ENCODE results near the gene LSMEM2. TPM values are rescaled to one million over a fixed set of nuclear protein-coding genes. Genes with fewer than 3 reads are reported as not detected.
"Not testable (repeated sequence)": the region's sequence is repeated elsewhere in the genome, so short reads cannot be mapped to it uniquely, and the experiment has no call there.

LSMEM2 gene
- total RNA-seq, 1 donor from 2014 or later: not detected

GRCh38 chr3:50297896-50298725, 19.2 kb downstream of the LSMEM2 start:
- DNase-seq (ENCODE audit: low read depth in 2 of 2): no peak

GRCh38 chr3:50298836-50299637, 20.1 kb downstream of the LSMEM2 start, which contains the start of the genes HYAL3 and NAA80:
Gene HYAL3 (minus strand): TSS chr3:50299405. CDS start chr3:50295602, 3,803 bp downstream.
Gene NAA80 (minus strand): TSS chr3:50299405. CDS start chr3:50297463, 1,942 bp downstream.
- DNase-seq (ENCODE audit: low read depth in 2 of 2): peak; percentile 100

- no peak for DNase-seq (ENCODE audit: low read depth in 2 of 2)
Observed at GRCh38 chr3:50299638-50299928, 20.7 kb downstream of the LSMEM2 start.

- DNase-seq (ENCODE audit: low read depth in 2 of 2): peak; percentile 48 to 73
Observed at GRCh38 chr3:50299929-50300680, 21.2 kb downstream of the LSMEM2 start.

GRCh38 chr3:50300681-50301254, 21.9 kb downstream of the LSMEM2 start:
- DNase-seq (ENCODE audit: low read depth in 2 of 2): no peak

GRCh38 chr3:50302095-50303012, 23.5 kb downstream of the LSMEM2 start:
- no peak for DNase-seq (ENCODE audit: low read depth in 2 of 2)

GRCh38 chr3:50303013-50303815, 24.3 kb downstream of the LSMEM2 start, which contains the start of gene HYAL1:
Gene HYAL1 (minus strand): TSS chr3:50303574. CDS start chr3:50302956, 618 bp downstream.
- DNase-seq (ENCODE audit: low read depth in 2 of 2): peak; percentile 41 to 71

GRCh38 chr3:50304601-50305000, 25.7 kb downstream of the LSMEM2 start:
- DNase-seq (ENCODE audit: low read depth in 2 of 2): no peak

- not testable (repeated sequence) for DNase-seq (ENCODE audit: low read depth in 2 of 2)
Observed at GRCh38 chr3:50312041-50312440, 33.2 kb downstream of the LSMEM2 start.

- DNase-seq (ENCODE audit: low read depth in 2 of 2): no peak
Observed at GRCh38 chr3:50314342-50314741, 35.5 kb downstream of the LSMEM2 start.

GRCh38 chr3:50314816-50315215, 35.9 kb downstream of the LSMEM2 start:
- DNase-seq (ENCODE audit: low read depth in 2 of 2): no peak

GRCh38 chr3:50316657-50317242, 37.9 kb downstream of the LSMEM2 start:
- peak in 1 of 2 donors; percentile 85 for DNase-seq (ENCODE audit: low read depth in 2 of 2)

GRCh38 chr3:50317300-50317699, 38.4 kb downstream of the LSMEM2 start:
- no peak for DNase-seq (ENCODE audit: low read depth in 2 of 2)

- DNase-seq (ENCODE audit: low read depth in 2 of 2): no peak
Observed at GRCh38 chr3:50318163-50318562, 39.3 kb downstream of the LSMEM2 start.

GRCh38 chr3:50318615-50319014, 39.7 kb downstream of the LSMEM2 start:
- no peak for DNase-seq (ENCODE audit: low read depth in 2 of 2)

GRCh38 chr3:50319181-50319893, 40.5 kb downstream of the LSMEM2 start:
- DNase-seq (ENCODE audit: low read depth in 2 of 2): peak in 1 of 2 donors; percentile 21

- peak; percentile 66 to 67 for DNase-seq (ENCODE audit: low read depth in 2 of 2)
Observed at GRCh38 chr3:50319894-50320625, 41.2 kb downstream of the LSMEM2 start.
